ENCODE measurements around the gene RAB21.

The RAB21 gene

DNA sequence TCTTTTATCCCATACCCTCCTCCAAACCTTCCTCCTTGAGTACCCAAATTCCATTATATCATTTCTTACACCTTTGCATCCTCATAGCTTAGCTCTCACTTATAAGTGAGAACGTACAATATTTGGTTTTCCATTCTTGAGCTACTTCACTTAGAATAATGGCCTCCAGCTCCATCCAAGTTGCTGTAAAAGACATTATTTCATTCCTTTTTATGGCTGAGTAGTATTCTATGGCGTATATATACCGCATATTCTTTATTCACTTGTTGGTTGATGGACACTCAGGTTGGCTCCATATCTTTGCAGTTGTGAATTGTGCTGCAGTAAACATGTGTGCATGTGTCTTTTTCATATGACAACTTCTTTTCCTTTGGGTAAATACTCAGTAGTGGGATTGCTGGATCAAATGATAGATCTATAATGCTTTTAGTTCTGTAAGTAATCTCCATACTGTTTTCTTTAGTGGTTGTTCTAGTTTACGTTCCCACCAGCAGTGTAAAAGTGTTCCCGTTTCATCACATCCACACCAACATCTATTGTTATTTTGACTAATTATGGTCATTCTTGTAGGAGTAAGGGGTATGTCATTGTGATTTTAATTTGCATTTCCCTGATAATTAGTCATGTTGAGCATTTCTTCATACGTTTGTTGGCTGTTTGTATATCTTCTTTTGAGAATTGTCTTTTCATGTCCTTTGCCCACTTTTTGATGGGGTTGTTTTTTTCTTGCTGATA lies 10.1 kb downstream of the RAB21 start:
- no peak for TF ChIP-seq POLR2A (IDR thresholded peaks at IDR 0.05; ENCODE audit: low read depth, low read length)
- DNase-seq (ENCODE audit: insufficient read length, low spot score): no peak
- peak; percentile 62 for FAIRE-seq

DNA sequence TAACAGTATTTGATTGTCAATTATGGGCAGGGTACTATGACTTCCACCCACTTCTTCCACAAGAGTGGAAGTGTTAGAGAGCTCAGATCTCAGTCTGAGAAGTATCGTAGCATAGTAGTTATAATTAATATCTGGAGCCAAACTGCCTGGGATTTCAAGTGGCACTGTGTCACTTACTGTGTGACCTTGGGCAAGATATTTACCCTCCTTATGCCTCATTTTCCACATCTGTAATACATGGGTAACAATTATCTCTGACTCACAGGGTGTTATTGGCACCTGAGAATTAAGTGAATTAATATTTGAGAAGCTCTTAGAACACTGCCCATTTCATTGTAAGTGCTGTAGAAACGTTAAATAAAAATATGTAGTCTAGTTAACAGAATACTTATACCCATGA lies 11.5 kb downstream of the RAB21 start:
- FAIRE-seq (no peak), DNase-seq (ENCODE audit: insufficient read length, low spot score) (no peak)
- no peak for TF ChIP-seq POLR2A (IDR thresholded peaks at IDR 0.05; ENCODE audit: low read depth, low read length)

DNA sequence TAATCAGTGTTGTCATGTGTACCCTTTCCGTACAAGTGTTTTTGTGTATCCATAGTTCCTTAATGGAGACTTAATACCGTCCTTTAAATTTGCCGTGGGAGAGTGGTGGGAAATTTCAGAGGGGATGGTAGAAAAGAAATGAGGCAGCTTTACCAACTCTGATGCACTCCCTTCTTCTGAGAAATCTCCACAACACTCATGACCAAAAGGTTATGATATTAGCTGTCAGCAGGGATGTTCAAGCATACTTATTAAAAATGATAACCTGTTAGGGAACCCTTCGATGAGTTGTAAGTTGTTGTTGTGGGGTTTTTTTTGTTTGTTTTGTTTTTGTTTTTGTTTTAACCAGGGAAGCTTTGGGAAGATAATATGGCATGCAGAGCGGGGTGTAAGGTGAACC lies 12.5 kb downstream of the RAB21 start:
- no peak for FAIRE-seq
- DNase-seq (ENCODE audit: insufficient read length, low spot score): no peak
- no peak for TF ChIP-seq POLR2A (IDR thresholded peaks at IDR 0.05; ENCODE audit: low read depth, low read length)

DNA sequence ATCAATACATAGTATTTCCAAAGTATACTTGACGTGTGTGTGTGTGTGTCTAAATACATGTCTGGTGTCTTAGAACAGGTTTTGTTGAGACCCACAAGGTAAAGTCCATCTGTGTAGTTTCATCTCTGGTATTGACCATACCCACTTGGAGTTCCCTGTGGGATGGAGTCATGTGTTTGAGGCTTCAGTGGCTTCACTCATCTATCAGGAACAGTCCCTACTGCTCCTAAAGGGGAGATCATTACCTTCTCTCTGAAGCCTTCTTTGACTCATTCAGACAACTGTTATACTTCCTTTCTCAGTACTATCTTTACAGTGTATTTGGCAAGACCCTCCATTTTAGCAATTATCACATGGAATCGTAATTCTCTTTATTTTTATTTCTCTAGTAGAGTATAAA lies 14.2 kb downstream of the RAB21 start:
- TF ChIP-seq POLR2A (IDR thresholded peaks at IDR 0.05; ENCODE audit: low read depth, low read length): no peak
- FAIRE-seq (peak; percentile 38), DNase-seq (ENCODE audit: insufficient read length, low spot score) (no peak)

DNA sequence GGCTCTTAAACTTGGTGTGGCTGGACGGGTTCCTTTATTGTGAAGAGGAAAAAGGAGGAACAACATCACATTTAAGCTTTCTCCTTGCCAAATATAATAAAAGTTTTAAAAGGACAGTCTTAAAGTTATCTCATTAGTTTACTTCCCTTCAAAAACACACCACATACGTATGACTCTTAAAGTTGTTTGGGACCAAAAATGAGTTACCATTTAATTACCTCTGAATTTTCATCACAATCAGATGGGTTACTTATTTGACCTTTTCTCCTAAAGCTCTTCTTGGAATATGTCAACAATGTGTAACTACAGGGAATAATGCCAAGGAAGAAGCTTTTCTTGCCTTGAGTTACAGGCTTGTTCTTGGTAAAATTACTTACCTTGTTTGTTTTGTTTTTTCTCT lies 16.4 kb downstream of the RAB21 start:
- FAIRE-seq (peak; percentile 60), DNase-seq (ENCODE audit: insufficient read length, low spot score) (no peak)
- TF ChIP-seq POLR2A (IDR thresholded peaks at IDR 0.05; ENCODE audit: low read depth, low read length): no peak

DNA sequence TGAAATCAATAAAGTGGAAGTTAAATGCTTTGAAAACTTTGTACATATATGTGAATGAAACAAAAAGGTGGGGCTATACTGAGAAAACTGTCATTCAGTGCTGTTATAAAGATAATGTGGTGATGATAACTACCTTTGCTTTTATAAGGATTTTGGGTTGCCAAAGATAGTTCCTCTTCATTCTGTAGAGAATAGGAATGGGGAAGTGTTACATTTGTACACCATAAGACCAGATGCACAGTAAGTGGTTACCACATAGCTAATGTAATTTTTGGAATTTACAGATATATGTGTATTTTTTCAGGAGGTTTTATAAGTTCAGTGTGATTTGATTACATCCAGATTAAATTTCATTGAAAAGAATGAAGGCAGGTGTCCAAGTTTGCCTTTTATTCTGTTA lies 18.1 kb downstream of the RAB21 start:
- no peak for TF ChIP-seq POLR2A (IDR thresholded peaks at IDR 0.05; ENCODE audit: low read depth, low read length)
- FAIRE-seq (no peak), DNase-seq (ENCODE audit: insufficient read length, low spot score) (no peak)

DNA sequence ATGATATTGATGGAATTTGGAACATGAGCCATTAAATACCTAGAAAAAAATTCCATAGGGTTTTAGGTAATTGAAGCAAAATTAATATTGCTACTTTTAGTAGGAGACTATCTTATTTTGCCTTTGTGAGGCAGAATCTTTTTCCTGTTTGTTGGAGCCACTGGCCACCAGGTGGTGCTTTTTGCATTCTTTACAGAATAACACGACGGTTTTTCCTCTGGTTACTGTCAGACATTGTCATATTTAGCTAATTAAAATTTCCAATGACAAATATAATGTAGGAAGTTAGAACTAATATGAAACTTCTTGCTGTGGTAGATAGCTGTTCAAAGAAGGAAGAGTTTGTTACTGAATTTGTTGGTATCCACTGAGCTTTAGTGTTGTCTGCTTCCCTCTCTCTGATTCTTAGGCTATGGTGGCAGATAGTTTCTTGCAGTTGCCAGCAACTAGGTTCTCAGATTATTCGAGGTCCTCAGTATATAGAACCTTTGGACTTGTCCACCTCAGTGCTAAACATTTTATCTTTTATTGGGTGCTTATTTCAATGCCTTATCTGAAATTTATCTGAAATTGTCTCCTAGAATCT lies 25.7 kb downstream of the RAB21 start:
- FAIRE-seq (peak; percentile 78), DNase-seq (ENCODE audit: insufficient read length, low spot score) (no peak)
- TF ChIP-seq POLR2A (IDR thresholded peaks at IDR 0.05; ENCODE audit: low read depth, low read length): no peak

DNA sequence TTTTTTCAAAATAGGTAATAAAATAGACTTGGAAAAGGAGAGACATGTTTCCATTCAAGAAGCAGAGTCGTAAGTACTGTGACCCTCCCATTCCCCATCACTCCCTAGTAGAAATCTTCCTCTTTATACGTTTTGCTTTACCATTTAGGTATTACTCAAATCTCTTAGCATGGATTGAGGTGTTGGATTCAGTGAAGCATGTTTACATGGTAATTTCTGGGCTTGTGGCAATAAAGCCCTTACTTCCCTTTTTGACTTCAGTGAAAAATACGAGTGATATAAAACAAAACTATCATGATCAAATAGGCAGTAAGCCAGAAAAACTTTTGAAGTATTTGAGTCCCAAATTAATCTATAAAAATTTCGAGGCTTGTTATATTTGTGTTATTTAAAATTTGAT lies 27.4 kb downstream of the RAB21 start:
- FAIRE-seq: no peak

DNA sequence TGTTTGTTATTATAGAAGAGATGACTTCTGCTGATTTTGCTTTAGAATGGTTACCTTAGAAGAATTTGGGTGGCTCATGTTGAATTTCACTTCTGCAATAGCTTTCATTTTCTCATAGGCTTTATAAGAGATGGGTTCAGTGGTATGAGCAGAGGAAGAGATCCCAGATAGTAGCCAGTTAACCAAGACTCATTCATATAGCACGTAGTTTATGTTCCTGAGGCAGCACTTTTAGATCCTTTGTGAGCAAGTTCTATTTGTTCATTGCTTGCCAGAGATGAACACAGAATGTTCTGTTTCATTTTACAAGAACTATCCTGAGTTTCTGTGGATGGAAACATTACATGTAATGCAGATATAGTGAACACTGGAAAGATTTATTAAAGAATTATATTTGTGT lies 32.2 kb downstream of the RAB21 start:
- TF ChIP-seq POLR2A (IDR thresholded peaks at IDR 0.05; ENCODE audit: low read depth, low read length): no peak
- FAIRE-seq (no peak), DNase-seq (ENCODE audit: insufficient read length, low spot score) (no peak)

More for the DNA sequence above, 27.4 kb downstream of the RAB21 start:
- TF ChIP-seq POLR2A (IDR thresholded peaks at IDR 0.05; ENCODE audit: low read depth, low read length): no peak
- no peak for DNase-seq (ENCODE audit: insufficient read length, low spot score)

DNA sequence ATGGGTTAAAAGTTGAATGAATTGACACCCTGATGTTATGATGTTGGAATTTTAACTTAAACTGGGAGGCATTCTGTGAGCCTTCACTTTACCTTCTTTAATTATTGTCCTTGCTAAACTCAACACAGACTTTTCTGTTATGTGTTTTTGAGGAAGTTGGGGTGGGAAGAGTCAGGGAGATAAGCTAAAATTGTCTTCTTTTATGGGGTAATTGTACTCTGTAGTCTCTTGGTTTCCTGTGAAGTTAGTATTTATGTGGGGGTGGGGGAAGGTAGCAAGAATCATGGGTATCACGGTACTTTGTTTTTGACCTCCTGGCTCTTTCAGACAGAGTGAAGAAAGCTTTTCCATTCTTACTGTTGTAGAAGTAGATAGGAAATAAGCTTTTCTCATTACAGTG lies 32.9 kb downstream of the RAB21 start:
- DNase-seq (ENCODE audit: insufficient read length, low spot score) (no peak), FAIRE-seq (no peak)
- no peak for TF ChIP-seq POLR2A (IDR thresholded peaks at IDR 0.05; ENCODE audit: low read depth, low read length)

DNA sequence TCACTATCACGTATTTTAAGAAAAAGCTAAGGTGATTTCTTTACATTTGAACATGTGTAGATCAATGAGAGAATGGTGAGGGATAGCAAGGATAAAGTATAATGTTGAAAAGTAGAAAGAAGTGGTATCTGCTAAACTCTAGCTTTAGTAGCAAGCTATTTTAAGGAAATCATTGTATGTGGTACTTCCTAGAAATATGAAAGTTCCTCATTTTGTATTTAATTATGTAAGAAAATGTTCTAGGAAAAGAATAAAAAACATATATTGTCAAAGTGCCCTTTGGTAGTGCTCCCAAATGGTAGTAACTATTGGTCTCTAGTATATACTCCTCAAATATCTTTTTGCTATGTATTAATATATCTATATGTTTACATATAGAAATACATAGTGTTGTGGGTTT lies 35.7 kb downstream of the RAB21 start:
- TF ChIP-seq POLR2A (IDR thresholded peaks at IDR 0.05; ENCODE audit: low read depth, low read length): no peak
- DNase-seq (ENCODE audit: insufficient read length, low spot score) (no peak), FAIRE-seq (peak; percentile 41)

DNA sequence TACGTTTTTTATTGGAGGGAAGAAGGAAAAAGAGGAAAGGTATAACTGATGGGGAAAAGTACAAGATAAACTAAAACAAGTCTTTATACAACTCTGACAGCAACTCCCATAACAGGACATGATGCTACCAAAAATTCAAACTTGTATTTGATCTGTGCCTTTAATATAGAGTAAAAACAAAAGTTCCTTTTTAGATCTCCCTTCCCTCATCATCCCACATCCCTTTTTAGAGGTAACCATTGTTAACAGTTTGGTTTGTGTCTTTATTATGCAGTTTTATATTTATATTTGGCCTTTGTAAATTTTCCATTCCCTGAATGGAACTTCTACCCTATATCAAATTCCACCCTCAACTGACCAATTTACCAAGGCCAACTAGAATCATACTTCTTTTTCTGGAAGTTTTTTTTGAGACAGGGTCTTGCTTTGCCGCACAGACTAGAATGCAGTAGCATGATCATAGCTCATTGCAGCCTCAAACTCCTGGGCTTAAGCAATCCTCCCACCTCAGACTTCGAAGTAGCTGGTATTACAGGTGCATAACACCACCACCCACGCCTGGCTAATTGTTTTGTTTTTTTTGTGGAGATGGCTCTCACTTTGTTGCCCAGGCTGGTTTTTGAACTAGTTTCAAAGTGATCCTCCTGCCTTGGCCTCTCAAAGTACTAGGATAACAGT lies 36.9 kb downstream of the RAB21 start:
- FAIRE-seq (no peak), DNase-seq (ENCODE audit: insufficient read length, low spot score) (no peak)
- TF ChIP-seq POLR2A (IDR thresholded peaks at IDR 0.05; ENCODE audit: low read depth, low read length): no peak

DNA sequence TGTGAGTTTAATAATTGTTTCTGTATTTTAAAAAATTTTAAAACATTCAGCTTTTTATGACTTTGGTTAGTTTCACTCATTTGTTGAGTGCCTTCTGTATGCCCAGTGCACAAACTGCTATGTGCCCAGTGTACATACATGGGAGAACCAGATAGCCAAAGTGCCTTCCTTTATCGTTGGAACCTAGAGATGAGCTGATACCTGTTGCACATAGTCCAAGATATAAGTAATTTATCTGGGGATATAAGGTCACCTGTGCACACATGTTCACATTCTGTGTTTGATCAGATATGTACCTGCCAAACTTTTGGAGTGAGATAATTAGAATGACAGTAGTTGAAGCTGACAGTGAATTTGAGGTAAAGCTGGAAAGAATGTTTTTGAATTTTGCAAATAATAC lies 37.9 kb downstream of the RAB21 start:
- FAIRE-seq (peak; percentile 61), DNase-seq (ENCODE audit: insufficient read length, low spot score) (no peak)
- no peak for TF ChIP-seq POLR2A (IDR thresholded peaks at IDR 0.05; ENCODE audit: low read depth, low read length)

DNA sequence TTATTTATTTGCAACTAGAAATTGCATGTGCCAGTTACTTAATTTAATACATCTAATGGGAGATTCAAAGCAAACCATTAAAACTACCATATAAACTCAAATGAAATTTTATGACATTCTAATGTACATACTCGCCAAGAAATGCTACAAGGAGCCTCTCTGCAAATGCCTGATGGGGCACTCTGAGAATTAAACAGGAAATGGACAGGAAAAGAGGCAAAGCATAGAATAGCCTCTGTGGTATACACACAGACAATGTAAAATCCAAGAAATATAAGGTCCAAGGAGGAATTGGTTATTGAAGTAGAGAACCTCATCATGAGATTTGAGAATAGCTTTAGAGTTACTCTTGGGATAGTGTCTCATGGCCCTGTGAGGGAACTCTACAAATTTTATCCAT lies 41.2 kb downstream of the RAB21 start:
- FAIRE-seq (no peak), DNase-seq (ENCODE audit: insufficient read length, low spot score) (no peak)
- TF ChIP-seq POLR2A (IDR thresholded peaks at IDR 0.05; ENCODE audit: low read depth, low read length): no peak

DNA sequence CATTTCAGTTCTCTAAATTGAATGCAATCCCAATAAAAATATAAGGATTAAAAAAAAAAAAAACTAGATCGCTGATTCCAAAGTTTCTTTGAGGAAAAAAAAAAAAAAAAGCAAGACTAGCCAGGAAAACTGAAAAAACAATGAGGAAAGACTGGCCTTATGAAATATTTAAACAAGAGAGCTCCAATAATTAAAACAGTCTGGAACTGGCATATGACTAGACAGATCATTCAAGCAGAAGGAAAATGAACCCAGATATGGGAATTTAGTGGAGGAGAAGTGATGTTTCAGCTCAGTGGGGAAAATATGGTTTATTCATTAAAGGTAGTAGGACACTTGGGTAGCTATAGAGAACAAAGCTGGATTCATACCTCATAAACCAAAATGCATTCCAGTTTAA lies 42.9 kb downstream of the RAB21 start:
- no peak for TF ChIP-seq POLR2A (IDR thresholded peaks at IDR 0.05; ENCODE audit: low read depth, low read length)
- no peak for DNase-seq (ENCODE audit: insufficient read length, low spot score)
- FAIRE-seq: no peak
